Measurements from ENCODE around the gene OR8D2. TPM values are rescaled to one million over a fixed set of nuclear protein-coding genes. Genes with fewer than 3 reads are reported as not detected.

The OR8D2 gene
- total and polyA plus RNA-seq, 2 of the 4 experiments (the other 2 are of a cell fraction), result not detected

DNA sequence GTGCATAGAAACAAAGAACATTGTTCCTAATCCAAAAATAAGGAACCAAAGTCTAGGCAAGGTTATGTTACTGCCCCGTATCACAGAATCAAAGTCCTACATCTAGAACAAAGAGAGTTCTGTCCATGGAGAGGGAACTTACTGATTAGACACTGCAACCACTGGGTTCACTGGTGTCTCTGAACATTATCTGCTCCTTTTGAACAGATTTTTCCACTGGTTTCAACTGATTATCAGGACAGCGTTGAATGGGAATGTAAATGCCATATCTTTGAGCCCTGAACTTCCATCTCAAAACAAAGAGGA, 20.1 kb upstream of the OR8D2 start:
- no peak overlapping the region for H3K56ac ChIP-seq (ENCODE audit: extremely low read depth, insufficient read depth, low read length)
- no peaks in the 10 kb centered on the region for H3K36me3 ChIP-seq (ENCODE audit: control insufficient read depth, insufficient read depth, low read length)
- H3K9me1 ChIP-seq (ENCODE audit: insufficient read depth, low read length), result no peaks in the 10 kb centered on the region
- no peak overlapping the region for H3K18ac ChIP-seq (ENCODE audit: low read depth, low read length)
- H2BK15ac ChIP-seq (ENCODE audit: low read depth, low read length), result no peak overlapping the region
- H2AFZ ChIP-seq (replicated peaks; ENCODE audit: low read length, poor library complexity), result no peak overlapping the region
- H2AK5ac ChIP-seq (ENCODE audit: low read depth, low read length), result no peak overlapping the region
- CTCF ChIA-PET, result no interaction called here
- no peak overlapping the region for H3K27ac ChIP-seq (ENCODE audit: insufficient read depth, low read length)
- H3K9me3 ChIP-seq (ENCODE audit: control insufficient read depth, insufficient read depth, low read length), result no peaks in the 10 kb centered on the region
- no peak for TF ChIP-seq MAFK (IDR thresholded peaks at IDR 0.05; ENCODE audit: low read depth, low read length)
- TF ChIP-seq CEBPB (IDR thresholded peaks at IDR 0.05; ENCODE audit: low read depth, low read length), result no peak
- no peak for TF ChIP-seq RCOR1 (IDR thresholded peaks at IDR 0.05; ENCODE audit: insufficient replicate concordance, low read length)
- no peak for TF ChIP-seq POLR2A (IDR thresholded peaks at IDR 0.05; ENCODE audit: low read depth, low read length)
- no peak for TF ChIP-seq MXI1 (IDR thresholded peaks at IDR 0.05; ENCODE audit: borderline replicate concordance, low read depth, low read length)
- no peak for TF ChIP-seq MAZ (IDR thresholded peaks at IDR 0.05; ENCODE audit: borderline replicate concordance, low read depth, low read length)
- TF ChIP-seq RAD21 (IDR thresholded peaks at IDR 0.05; ENCODE audit: low read length), result no peak
- TF ChIP-seq, protein P1, sequence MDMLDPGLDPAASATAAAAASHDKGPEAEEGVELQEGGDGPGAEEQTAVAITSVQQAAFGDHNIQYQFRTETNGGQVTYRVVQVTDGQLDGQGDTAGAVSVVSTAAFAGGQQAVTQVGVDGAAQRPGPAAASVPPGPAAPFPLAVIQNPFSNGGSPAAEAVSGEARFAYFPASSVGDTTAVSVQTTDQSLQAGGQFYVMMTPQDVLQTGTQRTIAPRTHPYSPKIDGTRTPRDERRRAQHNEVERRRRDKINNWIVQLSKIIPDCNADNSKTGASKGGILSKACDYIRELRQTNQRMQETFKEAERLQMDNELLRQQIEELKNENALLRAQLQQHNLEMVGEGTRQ (IDR thresholded peaks at IDR 0.05; ENCODE audit: low read depth, low read length), result no peak
- no peak for TF ChIP-seq RFX5 (IDR thresholded peaks at IDR 0.05; ENCODE audit: low read depth, low read length)
- TF ChIP-seq, protein P2, sequence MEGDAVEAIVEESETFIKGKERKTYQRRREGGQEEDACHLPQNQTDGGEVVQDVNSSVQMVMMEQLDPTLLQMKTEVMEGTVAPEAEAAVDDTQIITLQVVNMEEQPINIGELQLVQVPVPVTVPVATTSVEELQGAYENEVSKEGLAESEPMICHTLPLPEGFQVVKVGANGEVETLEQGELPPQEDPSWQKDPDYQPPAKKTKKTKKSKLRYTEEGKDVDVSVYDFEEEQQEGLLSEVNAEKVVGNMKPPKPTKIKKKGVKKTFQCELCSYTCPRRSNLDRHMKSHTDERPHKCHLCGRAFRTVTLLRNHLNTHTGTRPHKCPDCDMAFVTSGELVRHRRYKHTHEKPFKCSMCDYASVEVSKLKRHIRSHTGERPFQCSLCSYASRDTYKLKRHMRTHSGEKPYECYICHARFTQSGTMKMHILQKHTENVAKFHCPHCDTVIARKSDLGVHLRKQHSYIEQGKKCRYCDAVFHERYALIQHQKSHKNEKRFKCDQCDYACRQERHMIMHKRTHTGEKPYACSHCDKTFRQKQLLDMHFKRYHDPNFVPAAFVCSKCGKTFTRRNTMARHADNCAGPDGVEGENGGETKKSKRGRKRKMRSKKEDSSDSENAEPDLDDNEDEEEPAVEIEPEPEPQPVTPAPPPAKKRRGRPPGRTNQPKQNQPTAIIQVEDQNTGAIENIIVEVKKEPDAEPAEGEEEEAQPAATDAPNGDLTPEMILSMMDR (conservative IDR thresholded peaks at IDR 0.05; ENCODE audit: low read depth, low read length), result no peak
- no peak for TF ChIP-seq SMC3 (IDR thresholded peaks at IDR 0.05; ENCODE audit: low read depth, low read length)
- no peak for TF ChIP-seq BHLHE40 (IDR thresholded peaks at IDR 0.05; ENCODE audit: low read depth, low read length)
- TF ChIP-seq FOS (IDR thresholded peaks at IDR 0.05; ENCODE audit: low read depth, low read length), result no peak
- TF ChIP-seq, protein P3, sequence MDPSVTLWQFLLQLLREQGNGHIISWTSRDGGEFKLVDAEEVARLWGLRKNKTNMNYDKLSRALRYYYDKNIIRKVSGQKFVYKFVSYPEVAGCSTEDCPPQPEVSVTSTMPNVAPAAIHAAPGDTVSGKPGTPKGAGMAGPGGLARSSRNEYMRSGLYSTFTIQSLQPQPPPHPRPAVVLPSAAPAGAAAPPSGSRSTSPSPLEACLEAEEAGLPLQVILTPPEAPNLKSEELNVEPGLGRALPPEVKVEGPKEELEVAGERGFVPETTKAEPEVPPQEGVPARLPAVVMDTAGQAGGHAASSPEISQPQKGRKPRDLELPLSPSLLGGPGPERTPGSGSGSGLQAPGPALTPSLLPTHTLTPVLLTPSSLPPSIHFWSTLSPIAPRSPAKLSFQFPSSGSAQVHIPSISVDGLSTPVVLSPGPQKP (IDR thresholded peaks at IDR 0.05; ENCODE audit: borderline replicate concordance, low read depth, low read length), result no peak
- no peak for TF ChIP-seq CHD1 (IDR thresholded peaks at IDR 0.05; ENCODE audit: low read depth, low read length)
- no peak for TF ChIP-seq NFE2L2 (IDR thresholded peaks at IDR 0.05; ENCODE audit: low read depth, low read length)
- no peak overlapping the region for H3K4ac ChIP-seq (ENCODE audit: low read depth, low read length)
- dilution Hi-C loops (cut with HindIII; ENCODE audit: low sequenced_read_pairs, unreplicated experiment) (no loop called here), intact Hi-C loops (cut with micrococcal nuclease) (no loop called here), in situ Hi-C loops (cut with MboI; ENCODE audit: low sequenced_read_pairs) (no loop called here)
- H4K8ac ChIP-seq (ENCODE audit: low read depth in 2 of 2, low read length in 2 of 2), result no peak overlapping the region
- H4K91ac ChIP-seq (ENCODE audit: insufficient read depth, low read depth, low read length), result no peak overlapping the region
- no peaks in the 10 kb centered on the region for H4K20me1 ChIP-seq (ENCODE audit: insufficient read depth, low read length)
- no peak overlapping the region for H2BK5ac ChIP-seq (ENCODE audit: low read depth, low read length, poor library complexity, severe bottlenecking)
- no peak overlapping the region for H3K9ac ChIP-seq (ENCODE audit: low read depth, low read length)
- H2AK9ac ChIP-seq (replicated peaks; ENCODE audit: low read depth, low read length, poor library complexity), result no peak overlapping the region
- DNase-seq (no peak), ATAC-seq (ENCODE audit: low read depth) (no peak)
- no peak overlapping the region for H3K4me2 ChIP-seq (ENCODE audit: low read depth, low read length)
- H3K27me3 ChIP-seq (ENCODE audit: control insufficient read depth, insufficient read depth, low read length), result no peaks in the 10 kb centered on the region
- no TSS peak for BruUV-seq (replicated peaks)
- H3K4me3 ChIP-seq (ENCODE audit: insufficient read depth, low read depth, low read length), result no peak overlapping the region
- H4K5ac ChIP-seq (ENCODE audit: low read depth, low read length), result no peak overlapping the region
- H3K23ac ChIP-seq (ENCODE audit: low read depth, low read length), result no peak overlapping the region
- no CpG with 5 or more reads among the region's 2 CpGs for whole genome bisulfite sequencing, 2 experiments (ENCODE audit: extremely low coverage in 2 of 2, insufficient read length in 1 of 2)
- POLR2A ChIA-PET (ENCODE audit: unreplicated experiment), result no interaction called here
- no peak overlapping the region for H3K14ac ChIP-seq (replicated peaks; ENCODE audit: low read depth, low read length)
- no peaks in the 10 kb centered on the region for H3K4me1 ChIP-seq (ENCODE audit: control insufficient read depth, insufficient read depth, low read length)
- no peaks in the 10 kb centered on the region for H3K79me1 ChIP-seq (ENCODE audit: low read depth in 1 of 2, low read length in 2 of 2)
- H2BK120ac ChIP-seq (ENCODE audit: low read depth, low read length), result no peak overlapping the region
- no peak overlapping the region for H2BK20ac ChIP-seq (ENCODE audit: low read depth, low read length)

All from IMR-90 (cell line).